Nephron progenitor cell (in vitro differentiated cells): Measurements from ENCODE around the gene TRAF3IP1.

Experiments used
- DNase-seq: peaks from one replicate; pipeline ENCODE4 v3.0.0; 2021
- H3K27ac Mint-ChIP-seq: 2 replicates; pipeline ENCODE4 v1.8.0; 2021; ENCODE audit warnings: mild to moderate bottlenecking, moderate library complexity, mixed read lengths
- H3K27me3 Mint-ChIP-seq: 2 replicates; pipeline ENCODE4 v1.8.0; 2021; ENCODE audit warnings: mild to moderate bottlenecking, low read depth, mixed read lengths; ENCODE audit not compliant: poor library complexity
- H3K36me3 Mint-ChIP-seq: 2 replicates; pipeline ENCODE4 v1.8.0; 2021; ENCODE audit warnings: low read depth, mixed read lengths
- H3K4me1 Mint-ChIP-seq: 2 replicates; pipeline ENCODE4 v1.8.0; 2021; ENCODE audit warnings: mixed read lengths
- H3K4me3 Mint-ChIP-seq: 2 replicates; pipeline ENCODE4 v1.8.0; 2021; ENCODE audit warnings: mild to moderate bottlenecking, moderate library complexity, mixed read lengths
- H3K9me3 Mint-ChIP-seq: 2 replicates; pipeline ENCODE4 v1.8.0; 2021; ENCODE audit warnings: mild to moderate bottlenecking, moderate library complexity, mixed read lengths
- TF ChIP-seq, protein P1 (sequence below): fragments of 200-600 bp; sonication (generic); IDR thresholded peaks from 2 replicates; pipeline ENCODE4 v1.5.0; 2021; ENCODE audit warnings: antibody characterized with exemption

TRAF3IP1 gene

DNA sequence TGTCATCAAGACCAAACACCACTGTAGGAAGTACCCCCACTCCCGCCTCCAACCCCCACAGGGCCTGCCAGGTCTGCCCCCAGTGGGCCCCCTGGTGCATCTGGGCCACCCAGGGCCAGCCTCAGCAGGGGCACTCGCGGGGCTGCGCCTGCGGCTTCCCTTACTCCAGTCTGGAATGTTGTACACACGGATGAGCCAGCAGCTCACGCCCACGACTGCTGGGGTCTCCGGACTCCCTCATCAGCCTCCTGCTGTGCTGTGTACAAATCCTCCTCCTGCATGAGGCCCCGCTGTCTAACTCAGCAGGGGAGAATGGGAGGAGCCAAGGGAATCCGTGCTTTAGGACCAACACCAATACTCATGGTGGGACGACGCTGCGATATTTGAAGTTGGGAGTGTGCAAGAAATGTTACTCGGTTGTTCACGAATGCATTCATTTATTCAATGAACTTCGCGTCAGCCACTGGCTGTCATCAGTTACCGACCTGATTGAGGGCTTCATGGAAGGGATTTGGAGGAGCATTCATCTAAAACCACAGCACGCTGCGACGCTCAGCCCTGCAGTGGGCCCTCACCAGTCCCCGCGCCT lies 105.8 kb downstream of the TRAF3IP1 start:
- TF ChIP-seq, protein P1, sequence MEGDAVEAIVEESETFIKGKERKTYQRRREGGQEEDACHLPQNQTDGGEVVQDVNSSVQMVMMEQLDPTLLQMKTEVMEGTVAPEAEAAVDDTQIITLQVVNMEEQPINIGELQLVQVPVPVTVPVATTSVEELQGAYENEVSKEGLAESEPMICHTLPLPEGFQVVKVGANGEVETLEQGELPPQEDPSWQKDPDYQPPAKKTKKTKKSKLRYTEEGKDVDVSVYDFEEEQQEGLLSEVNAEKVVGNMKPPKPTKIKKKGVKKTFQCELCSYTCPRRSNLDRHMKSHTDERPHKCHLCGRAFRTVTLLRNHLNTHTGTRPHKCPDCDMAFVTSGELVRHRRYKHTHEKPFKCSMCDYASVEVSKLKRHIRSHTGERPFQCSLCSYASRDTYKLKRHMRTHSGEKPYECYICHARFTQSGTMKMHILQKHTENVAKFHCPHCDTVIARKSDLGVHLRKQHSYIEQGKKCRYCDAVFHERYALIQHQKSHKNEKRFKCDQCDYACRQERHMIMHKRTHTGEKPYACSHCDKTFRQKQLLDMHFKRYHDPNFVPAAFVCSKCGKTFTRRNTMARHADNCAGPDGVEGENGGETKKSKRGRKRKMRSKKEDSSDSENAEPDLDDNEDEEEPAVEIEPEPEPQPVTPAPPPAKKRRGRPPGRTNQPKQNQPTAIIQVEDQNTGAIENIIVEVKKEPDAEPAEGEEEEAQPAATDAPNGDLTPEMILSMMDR, result no peak
- Mint-ChIP-seq H3K27me3 (no peaks in the 10 kb centered on the region), H3K4me3 (peak overlapping the region; percentile 93), H3K9me3 (peaks cover 31% of the 10 kb centered on the region), H3K4me1 (peaks cover 46% of the 10 kb centered on the region), H3K27ac (peak overlapping the region; percentile 87), H3K36me3 (peaks cover 36% of the 10 kb centered on the region)
- DNase-seq, result peak; percentile 44

DNA sequence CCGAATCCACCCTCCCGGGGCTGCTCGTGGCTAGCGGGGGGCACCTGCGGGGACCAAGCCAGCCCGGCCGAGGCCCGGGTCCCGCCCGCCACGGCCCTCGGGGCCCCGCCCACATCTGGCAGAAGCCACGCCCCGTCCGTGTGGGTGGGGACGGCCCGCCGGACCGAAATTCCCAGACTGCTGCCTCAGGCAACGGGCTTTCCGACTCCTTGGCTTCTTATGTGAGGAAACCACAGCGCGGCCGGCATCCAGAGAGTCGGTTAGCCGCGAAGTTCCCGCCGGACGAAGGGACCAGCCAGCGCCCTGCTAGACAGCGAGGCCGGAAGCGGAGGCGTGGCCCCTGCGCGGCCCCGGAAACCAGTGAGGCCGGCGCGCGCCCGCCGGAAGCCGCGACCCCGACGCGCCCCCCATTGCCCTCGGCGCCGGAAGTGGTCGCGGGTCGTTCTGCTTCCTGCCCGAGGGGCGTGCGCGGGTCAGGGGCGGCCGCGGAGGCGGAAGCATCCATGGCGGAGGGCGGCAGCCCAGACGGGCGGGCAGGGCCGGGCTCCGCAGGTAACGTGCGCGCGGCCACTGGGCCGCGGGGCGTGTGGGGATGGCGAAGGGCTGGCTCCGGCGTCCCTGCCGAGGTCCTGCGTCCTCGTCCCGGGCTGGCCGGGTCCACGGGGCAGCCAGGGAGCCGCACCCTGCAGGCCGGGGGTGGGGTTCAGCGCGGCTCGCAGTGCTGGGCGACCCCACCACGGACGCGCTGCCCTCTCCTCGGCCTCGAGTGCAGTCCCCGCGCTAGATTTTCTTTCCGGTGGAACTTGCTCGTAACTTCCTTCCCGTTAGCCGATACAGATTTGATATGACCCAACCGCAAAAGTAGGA lies 106.5 kb downstream of the TRAF3IP1 start, which contains the start of gene ASB1:
Gene ASB1, plus strand, starts transcription at position 360 of the 867 bp plus-strand sequence. Its CDS starts 144 bp downstream, at position 504.
- TF ChIP-seq, protein P1, result no peak
- Mint-ChIP-seq H3K27me3 (no peaks in the 10 kb centered on the region), H3K4me1 (peaks cover 39% of the 10 kb centered on the region), H3K4me3 (peak within 1 kb of the TSS; percentile 95), H3K27ac (peak within 1 kb of the TSS; percentile 92), H3K9me3 (peaks cover 38% of the 10 kb centered on the region), H3K36me3 (peaks cover 43% of the 10 kb centered on the region)
- peak; percentile 89 for DNase-seq

DNA sequence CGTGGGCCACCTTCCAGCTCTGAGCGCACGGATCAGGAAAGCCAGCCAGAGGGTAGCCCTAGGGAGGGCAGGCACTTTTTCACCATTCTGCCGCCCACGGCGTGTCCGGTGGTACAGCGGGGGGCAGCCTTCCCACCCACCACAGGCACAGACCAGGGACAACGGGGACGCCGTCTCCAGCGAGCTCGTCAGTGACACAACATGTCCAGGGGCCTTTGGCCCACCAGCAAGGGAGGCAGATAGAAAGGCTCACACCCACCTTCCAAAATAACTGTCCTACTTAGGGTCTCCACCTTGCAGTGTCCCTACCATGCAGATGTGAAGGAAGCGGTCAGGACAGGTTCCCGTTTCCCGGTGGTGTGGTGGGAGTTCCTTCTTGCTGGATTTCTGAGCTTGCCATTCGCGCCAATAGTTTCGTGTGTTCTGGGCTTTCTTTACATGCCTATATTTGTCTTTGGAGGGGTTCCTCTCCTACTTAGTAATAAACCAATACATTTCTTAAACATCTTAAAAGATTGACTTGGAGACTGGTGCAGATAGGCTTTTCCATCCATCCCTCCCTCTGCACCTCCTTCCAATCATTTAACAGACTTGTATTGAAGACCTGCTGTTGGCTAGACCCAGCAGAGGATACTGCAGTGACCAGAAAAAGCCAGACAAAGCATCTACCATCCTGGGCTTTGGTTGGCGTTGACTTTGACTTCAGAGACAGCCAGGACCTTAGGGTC lies 107.3 kb downstream of the TRAF3IP1 start:
- H3K4me1 Mint-ChIP-seq, result peaks cover 33% of the 10 kb centered on the region
- peak overlapping the region; percentile 95 for H3K4me3 Mint-ChIP-seq
- no peaks in the 10 kb centered on the region for H3K27me3 Mint-ChIP-seq
- DNase-seq, result no peak
- peak overlapping the region; percentile 92 for H3K27ac Mint-ChIP-seq
- TF ChIP-seq, protein P1, result no peak
- peaks cover 38% of the 10 kb centered on the region for H3K9me3 Mint-ChIP-seq
- H3K36me3 Mint-ChIP-seq, result peaks cover 50% of the 10 kb centered on the region

DNA sequence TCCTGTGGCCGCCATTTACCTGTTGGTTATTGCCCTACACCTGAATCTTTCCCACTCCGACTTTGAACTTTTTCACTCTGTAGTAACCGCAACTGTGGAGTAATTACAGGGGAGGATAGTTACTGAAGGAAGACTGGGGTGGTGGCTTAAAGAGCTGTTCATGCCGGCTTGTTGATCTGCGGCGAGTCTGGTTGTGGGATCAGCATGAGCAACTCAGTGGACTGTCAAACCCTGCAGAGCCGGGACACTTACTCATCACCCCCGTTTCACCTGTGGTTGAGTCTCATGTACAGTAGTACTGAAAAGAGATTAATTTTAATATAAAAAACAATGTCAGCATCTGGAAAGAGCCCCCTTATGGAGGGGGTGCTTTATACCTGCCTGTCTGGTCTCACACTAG lies 108.5 kb downstream of the TRAF3IP1 start:
- no peak for DNase-seq
- peaks cover 33% of the 10 kb centered on the region for H3K4me1 Mint-ChIP-seq
- peak overlapping the region; percentile 60 for H3K4me3 Mint-ChIP-seq
- H3K27me3 Mint-ChIP-seq, result no peaks in the 10 kb centered on the region
- peaks cover 38% of the 10 kb centered on the region for H3K9me3 Mint-ChIP-seq
- TF ChIP-seq, protein P1, result no peak
- H3K27ac Mint-ChIP-seq, result no peak overlapping the region
- H3K36me3 Mint-ChIP-seq, result peaks cover 62% of the 10 kb centered on the region

DNA sequence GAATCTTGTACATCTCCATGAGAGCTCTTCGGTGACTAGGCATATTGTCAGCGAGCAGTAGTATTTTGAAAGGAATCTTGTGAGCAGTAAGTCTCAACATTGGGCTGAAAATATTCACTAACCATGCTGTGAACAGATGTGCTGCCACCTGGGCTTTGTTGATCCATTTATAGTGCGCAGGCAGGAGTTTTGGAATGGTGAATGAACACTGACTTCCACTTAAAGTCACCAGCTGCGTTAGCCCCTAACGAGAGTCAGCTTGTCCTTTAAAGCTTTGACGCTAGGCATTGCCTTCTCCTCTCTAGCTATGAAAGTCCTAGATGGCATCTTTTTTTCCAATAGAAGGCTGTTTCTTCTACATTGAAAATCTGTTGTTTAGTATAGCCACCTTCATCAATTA lies 110.5 kb downstream of the TRAF3IP1 start:
- H3K27ac Mint-ChIP-seq, result no peak overlapping the region
- H3K9me3 Mint-ChIP-seq, result peaks cover 38% of the 10 kb centered on the region
- no peaks in the 10 kb centered on the region for H3K27me3 Mint-ChIP-seq
- TF ChIP-seq, protein P1, result no peak
- H3K4me3 Mint-ChIP-seq, result no peak overlapping the region
- DNase-seq, result no peak
- H3K36me3 Mint-ChIP-seq, result peaks cover 75% of the 10 kb centered on the region
- H3K4me1 Mint-ChIP-seq, result peaks cover 21% of the 10 kb centered on the region
